PC-3 (cell line): ENCODE results near the gene B3GNT8.

ENCODE experiments used
- EZH2 ChIP-seq: fragments of 300-600 bp; sonication (generic); IDR thresholded peaks from one replicate; pipeline ENCODE4 v1.6.1; 2017; ENCODE audit warnings: antibody characterized with exemption, mild to moderate bottlenecking, low read length; ENCODE audit not compliant: unreplicated experiment
- EZH2phosphoT487 ChIP-seq: fragments of 300-600 bp; sonication (generic); IDR thresholded peaks from 2 replicates; pipeline ENCODE4 v1.6.1; 2018; ENCODE audit warnings: mild to moderate bottlenecking, antibody characterized with exemption, low read length, borderline replicate concordance
- TF ChIP-seq, protein P1 (sequence below): fragments of 300-600 bp; sonication (generic); conservative IDR thresholded peaks from 2 replicates; pipeline ENCODE4 v1.5.1; 2017; ENCODE audit warnings: antibody characterized with exemption, low read depth, mild to moderate bottlenecking, low read length

- TF ChIP-seq, protein P1, sequence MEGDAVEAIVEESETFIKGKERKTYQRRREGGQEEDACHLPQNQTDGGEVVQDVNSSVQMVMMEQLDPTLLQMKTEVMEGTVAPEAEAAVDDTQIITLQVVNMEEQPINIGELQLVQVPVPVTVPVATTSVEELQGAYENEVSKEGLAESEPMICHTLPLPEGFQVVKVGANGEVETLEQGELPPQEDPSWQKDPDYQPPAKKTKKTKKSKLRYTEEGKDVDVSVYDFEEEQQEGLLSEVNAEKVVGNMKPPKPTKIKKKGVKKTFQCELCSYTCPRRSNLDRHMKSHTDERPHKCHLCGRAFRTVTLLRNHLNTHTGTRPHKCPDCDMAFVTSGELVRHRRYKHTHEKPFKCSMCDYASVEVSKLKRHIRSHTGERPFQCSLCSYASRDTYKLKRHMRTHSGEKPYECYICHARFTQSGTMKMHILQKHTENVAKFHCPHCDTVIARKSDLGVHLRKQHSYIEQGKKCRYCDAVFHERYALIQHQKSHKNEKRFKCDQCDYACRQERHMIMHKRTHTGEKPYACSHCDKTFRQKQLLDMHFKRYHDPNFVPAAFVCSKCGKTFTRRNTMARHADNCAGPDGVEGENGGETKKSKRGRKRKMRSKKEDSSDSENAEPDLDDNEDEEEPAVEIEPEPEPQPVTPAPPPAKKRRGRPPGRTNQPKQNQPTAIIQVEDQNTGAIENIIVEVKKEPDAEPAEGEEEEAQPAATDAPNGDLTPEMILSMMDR, result peak; percentile 65
- TF ChIP-seq EZH2, result no peak
- no peak for TF ChIP-seq EZH2phosphoT487
These were observed 12.5 kb upstream of the B3GNT8 start, which contains the start of gene DMAC2 for GRCh38 chr19:41439441-41440222.
